Raji (cell line): Measurements from ENCODE around the gene GULP1.

Source experiments
- POLR2A ChIP-seq: IDR thresholded peaks from 2 replicates; pipeline ENCODE4 v1.6.1; 2011; ENCODE audit warnings: low read depth, low read length, control low read depth; ENCODE audit not compliant: insufficient read depth

The GULP1 gene

GRCh38 chr2:188369365-188369764 is 77.7 kb downstream of the GULP1 start:
- no peak for TF ChIP-seq POLR2A

DNA sequence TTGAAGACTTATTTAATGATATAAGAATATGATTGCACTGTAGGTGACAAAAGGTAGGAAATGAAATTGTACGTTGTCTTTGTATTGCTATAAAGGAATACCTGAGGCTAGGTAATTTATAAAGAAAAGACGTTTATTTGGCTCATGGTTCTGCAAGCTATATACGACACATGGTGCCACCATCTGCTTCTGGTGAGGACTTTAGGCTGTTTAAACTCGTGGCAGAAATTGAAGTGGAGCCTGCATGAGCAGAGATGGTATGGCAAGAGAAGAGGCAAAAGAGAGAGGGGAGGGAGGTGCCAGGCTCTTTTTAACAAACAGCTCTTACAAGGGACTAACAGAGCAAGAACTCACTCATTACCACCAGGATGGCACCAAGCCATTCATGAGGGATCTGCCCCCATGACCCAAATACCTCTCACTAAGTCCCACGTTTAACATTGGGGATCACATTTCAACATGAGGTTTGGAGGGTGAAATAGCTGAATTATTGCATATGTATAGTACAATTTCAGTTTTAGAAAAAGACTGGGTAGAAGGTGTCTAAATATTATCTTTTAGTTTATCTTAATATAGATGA is 86.8 kb downstream of the GULP1 start:
- TF ChIP-seq POLR2A: no peak

DNA sequence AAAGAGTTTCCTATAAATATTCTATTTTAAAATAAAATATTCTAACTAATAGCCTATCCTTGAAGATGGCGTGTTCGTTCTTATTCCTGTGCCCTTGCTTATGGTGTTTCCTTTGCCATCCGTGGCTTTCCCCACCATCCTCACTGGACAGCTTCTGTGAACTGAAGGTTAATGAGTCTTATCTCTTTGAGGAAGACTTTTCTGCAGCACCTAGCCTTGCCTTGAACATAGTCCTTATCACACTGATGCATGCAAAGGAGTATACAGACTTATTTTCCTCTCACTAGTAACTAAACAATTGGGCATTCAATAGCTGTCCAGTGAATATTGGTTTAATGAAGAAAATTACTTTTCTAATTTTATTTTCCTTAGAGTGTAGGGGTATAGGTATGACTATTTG is 88.1 kb downstream of the GULP1 start:
- no peak for TF ChIP-seq POLR2A

DNA sequence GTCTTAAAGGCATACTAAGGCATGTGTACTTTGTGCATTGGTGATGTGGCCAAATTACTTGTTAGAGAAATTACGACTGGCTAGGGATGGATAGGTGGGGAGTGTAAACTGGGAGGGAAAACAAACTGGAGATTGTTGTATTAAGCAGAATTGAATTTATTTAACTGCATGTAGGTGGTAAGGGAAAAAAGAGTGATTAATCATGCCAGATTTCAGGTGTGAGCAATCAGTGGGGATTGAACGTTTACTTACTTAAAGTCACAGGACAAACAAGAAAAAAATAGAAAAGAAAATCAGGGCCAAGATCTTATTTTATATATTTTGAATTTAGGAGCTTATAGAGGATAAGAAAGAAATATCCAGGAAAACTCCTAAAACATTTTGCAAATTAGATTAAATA is 88.6 kb downstream of the GULP1 start:
- no peak for TF ChIP-seq POLR2A

- no peak for TF ChIP-seq POLR2A
Measured at GRCh38 chr2:188381614-188382013, 89.9 kb downstream of the GULP1 start.

DNA sequence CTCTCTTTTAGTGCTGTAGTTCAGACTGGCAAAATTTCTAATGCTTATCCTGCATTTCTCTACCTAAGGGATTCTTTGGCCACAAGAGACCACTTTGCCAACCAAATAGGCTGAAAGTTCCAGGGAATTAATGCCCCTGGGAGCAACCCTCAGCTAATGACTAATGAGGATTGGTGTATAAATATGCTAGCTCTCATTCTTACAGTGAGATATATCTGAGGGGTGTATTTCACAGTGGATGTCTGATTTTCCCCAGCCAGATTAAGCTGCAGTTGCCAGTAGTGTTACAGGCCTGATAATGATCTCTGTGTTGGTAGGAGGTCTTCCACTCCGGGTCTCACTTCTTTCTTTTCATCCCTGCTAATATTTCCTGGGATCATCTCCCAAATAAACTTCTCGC is 90.4 kb downstream of the GULP1 start:
- no peak for TF ChIP-seq POLR2A

DNA sequence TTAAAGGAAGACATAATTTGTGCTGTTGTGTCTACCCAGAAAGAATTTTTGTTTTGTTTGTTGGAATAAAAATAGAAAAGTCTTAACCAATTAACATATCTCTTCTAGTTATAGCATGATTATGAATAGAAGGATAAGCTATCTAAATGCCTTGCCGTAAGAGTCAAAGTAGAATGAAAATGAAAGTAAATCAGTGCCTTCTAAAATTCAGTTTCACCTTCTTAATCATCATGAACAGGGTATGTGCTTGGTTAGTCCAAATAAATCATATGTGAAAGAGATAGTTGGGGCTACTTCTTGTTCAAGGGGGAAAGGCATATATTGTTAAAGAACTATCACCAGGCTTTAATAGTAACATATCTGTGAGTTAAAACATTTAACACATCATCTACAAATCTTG is 91.5 kb downstream of the GULP1 start:
- no peak for TF ChIP-seq POLR2A

DNA sequence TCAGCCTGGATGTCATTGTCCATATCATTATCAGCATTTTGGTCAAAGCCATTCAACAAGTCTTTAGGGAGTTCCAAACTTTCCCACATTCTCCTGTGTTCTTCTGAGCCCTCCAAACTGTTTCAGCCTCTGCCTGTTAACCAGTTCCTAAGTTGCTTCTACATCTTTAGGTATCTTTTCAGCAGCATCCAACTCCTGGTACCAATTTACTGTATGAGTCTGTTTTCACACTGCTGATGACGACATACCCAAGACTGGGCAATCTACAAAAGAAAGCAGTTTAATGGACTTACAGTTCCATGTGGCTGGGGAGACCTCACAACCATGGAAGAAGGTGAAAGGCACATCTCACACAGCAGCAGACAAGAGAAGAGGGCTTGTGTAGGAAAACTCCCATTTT is 94.2 kb downstream of the GULP1 start:
- TF ChIP-seq POLR2A: no peak

DNA sequence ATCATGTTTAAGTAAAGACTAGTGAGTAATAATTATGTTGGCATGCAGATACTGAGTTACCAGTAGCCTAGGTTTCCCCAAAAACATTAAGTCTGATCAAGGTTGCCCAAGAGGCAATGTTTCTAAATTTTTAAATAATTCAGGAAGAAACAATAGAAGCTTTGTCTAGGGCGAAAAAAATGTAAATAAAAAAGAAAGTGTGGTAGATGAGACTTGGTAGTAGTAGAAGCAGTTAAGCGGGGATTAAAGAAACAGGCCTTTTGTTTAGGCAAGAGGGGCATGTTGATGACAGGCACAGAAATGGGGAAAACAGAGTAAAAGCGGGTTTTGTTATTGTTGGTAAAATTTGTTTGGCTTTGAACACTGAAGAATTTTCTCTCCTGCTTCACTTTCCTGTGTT is 97.2 kb downstream of the GULP1 start:
- no peak for TF ChIP-seq POLR2A

DNA sequence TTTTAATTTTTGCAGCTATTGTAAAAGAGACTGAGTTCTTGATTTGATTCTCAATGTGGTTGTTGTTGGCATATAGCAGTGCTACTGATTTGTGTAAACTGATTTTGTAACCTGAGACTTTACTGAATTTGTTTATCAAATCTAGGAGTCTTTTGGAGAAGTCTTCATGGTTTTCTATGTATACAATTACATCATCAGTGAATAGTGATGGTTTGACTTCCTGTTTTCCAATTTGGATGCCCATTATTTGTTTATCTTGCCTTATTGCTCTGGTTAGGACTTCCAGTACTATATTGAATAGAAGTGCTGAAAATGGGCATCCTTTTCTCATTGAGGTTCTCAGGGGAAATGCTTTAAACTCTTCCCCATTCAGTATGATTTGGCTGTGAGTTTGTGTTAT is 99.7 kb downstream of the GULP1 start:
- no peak for TF ChIP-seq POLR2A

DNA sequence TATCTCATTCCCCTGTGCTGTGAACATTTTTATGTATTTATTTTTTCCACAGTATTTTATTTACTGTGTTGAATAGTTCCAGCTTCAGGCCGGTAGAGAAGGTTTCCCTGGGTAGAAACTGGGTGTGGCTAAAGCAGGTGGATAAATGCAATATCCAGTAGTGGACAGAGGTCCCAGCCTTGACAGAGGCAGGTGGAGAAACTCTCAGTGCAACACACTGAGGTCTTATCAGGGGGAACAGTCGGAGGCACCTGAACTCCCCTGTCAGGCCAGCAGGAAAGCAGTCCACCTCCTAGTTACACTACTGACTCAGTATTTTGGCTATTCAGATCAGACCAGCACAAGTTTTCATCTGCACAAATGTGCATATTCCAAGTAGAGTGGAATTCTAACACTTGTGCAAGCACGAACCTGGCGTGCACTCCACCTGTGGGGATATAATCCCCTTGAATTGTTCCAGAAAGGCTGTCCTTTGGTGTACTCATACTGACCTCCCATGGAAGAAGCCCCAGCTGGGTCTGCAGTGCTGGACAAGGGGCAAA is 103.3 kb downstream of the GULP1 start:
- TF ChIP-seq POLR2A: no peak

DNA sequence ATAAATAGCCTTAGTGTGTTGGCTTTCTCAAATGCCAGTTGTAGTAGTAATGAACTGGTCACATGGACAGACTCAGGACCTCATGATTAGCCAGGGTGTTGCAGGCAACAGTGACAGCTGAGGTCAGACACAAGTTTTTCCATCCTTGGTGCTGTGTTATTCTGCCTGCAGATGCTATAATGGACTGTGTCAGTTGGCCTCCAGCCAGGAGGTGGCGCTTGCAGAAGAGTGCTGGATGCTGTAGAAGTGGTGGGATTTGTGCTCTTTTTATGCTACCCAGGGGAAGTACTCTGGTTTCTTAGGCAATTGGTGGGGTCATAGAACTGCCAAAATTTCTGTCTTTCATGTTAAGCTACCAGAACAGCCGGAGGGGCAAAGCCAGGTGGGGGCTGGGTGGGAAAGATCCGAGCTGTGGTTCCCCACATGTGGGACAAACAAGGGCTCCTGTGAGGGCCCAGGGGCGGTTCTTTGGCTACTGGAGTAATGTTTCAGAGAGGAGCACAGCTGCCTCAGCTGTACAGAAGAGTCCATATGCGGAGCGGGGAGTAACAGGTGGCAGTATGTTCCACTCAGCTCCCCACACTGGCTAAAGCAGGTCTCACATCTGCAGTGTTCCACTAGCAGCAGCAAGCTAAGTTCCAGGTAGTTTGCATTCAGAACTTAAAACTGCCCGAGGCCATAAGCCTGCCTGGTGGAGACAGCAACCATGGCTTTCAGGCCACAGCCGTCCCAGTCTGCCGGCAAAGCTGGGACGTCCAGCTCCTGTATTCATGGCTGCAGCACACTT is 104.4 kb downstream of the GULP1 start:
- TF ChIP-seq POLR2A: no peak

DNA sequence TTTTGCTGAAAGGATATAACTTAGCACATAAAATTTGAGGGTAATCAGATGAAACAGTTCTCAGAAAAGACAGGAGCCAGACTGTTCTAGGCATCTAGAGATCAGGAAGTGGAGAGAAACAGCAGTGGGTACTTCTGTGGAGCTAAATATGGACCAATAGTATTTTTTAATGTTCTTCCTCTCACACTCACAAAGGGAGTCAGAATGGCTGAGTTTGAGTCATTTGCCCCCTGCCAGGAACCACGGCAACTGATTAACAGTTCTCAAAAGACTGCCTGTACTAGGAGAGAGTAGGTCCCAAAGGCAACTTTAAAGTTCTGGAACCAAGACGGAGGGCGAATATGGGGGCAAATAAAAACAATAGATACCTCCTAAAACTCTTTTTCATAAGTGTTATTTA is 107.5 kb downstream of the GULP1 start:
- no peak for TF ChIP-seq POLR2A

- TF ChIP-seq POLR2A: no peak
Measured at GRCh38 chr2:188403676-188404075, 112.0 kb downstream of the GULP1 start.

DNA sequence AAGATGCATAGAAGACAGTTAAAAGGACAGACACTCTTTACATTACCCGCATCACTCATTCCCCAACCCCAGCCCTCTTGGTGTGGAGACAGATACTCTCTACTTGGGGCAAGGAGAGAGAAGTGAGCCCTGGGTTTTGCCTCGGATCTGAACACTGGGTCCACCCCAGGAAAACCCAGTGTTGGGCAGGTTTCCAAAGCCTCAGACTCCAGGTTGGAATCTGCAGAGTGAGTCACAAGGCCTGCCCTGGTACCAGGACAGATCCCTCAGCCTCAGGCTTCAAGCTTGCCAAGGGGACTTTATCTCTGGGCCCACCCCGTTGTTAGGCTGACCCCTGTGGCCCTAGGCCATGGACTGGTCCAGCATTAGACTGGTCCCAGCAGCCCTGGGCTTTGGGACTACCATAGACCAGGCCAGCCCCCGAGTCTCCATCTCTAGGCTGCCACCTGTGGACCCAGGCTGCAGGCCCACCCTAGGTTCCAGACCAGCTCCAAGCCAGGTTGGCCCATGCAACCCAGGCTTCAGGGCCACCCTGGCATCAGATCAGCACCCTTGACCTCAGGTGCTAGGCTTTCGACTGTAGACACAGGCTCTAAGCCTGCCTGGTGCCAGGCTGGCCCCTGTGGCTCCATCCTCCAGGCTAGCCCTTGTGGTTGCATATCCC is 112.8 kb downstream of the GULP1 start:
- TF ChIP-seq POLR2A: no peak

GRCh38 chr2:188406414-188406813 is 114.7 kb downstream of the GULP1 start:
- TF ChIP-seq POLR2A: no peak
